Amniotic epithelial cell (primary cell): Measurements from ENCODE around the gene FIGLA.
"Not testable (repeated sequence)": the region's sequence is repeated elsewhere in the genome, so short reads cannot be mapped to it uniquely, and the experiment has no call there.

Source experiments
- DNase-seq: peaks from one replicate; pipeline ENCODE4 v3.0.0-alpha.2; 2010; ENCODE audit warnings: low read depth

The FIGLA gene

DNA sequence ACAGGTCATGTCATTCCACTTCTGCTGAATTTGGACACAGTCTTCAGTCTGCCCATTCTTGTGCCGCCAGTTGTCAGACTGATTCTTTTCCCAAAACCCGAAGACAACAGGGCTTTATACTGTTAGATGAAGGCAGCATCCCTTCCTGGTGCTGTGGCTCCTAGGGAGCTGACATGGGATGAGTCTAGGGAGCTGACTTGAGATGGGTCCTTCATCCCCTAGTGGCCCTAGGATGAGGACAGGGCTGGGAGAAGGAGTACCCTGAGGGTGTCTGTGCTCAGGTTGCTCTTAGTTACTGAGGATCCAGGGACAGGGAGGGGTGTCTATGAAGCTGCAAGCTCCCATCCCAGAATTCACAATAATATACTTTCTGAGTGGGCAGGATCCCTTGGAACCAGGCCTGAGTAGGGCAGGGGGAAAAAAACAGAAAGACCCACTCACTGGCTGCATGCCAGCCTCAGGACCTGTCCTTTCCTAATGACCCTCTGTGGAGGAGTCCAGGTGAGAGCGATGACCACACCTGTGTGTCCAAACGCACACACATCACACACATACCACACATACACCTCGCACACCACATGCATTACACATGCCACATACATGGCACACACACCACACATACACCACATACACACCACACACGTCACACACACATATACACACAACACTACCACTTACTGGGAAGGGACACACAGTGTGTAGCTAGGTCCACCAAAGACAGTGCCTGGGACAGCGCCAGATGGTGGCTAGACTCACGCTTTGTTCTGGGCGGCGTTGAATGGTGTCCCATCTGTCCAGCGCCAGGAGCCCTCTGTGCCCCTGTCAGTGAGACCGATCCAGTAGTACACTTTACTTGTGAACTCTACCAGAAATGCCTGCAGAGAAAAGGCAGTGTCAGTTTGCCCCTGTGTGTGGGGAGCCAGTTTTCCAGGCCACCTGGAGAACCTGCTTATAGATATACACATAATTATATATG lies 18.8 kb upstream of the FIGLA start:
- no peak for DNase-seq

DNA sequence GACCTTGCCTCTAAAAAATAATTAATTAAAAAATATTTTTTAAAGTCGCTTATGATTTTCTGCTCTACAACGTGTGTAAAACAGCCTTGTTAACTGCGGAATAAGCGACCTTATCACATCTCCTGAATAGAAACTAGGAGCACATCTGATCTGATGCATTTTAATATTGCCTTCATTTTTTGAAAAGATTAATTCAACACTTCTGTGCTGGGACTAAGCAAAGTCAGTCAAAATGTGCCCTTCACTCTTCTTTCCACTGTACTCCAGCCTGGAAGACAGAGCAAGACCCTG lies 17.3 kb upstream of the FIGLA start:
- DNase-seq: no peak

DNA sequence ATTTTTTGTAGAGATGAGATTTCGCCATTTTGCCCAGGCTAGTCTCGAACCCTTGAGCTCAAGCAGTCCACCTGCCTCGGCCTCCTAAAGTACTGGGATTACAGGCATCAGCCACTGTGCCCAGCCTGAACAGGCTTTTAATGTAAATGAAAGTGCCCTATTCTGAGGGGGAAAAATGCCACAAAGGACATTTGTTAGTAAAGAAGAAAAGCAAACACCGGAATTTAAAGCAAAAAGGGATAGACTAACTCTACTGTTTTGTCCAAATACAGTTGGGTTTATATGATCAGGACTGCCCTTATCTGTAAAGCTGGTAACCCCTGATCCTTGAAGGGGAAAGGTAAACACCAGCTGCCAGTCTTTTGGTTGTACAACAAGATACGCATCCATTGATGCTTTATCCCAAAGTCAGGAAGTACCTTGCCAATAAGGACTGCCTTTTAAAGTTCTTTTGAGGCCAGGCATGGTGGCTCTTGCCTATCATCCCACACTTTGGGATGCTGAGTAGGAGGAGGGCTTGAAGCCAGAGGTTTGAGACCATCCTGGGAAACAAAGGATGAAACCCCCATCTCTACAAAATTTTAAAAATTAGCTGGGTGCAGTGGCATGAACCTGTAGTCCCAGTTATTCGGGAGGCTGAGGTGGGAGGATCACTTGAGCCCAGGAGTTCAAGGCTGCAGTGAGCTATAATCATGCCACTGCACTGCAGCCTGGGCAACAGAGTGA lies 16.8 kb upstream of the FIGLA start:
- no peak for DNase-seq

- no peak for DNase-seq
Observed at GRCh38 chr2:70806620-70807019, 16.2 kb upstream of the FIGLA start.

DNA sequence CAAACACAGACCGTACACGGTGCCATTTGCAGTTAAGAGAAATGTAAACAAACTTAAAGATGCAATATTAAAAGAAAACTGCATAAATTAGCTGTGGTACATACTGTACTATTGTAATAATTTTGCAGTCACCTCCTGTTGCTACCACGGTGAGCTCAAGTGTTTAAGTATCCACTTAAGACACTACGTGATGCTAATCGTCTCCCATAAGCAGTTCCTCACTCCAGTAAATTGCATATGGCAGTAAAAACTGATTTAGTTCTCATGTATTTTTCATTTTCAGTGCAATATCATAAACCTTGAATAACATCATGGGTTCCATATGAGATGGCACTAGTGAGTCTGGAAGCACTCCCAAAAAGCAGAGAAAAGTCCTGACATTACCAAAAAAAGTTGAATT lies 15.6 kb upstream of the FIGLA start:
- no peak for DNase-seq

- DNase-seq: no peak
Observed at GRCh38 chr2:70801607-70802263, 11.3 kb upstream of the FIGLA start.

DNA sequence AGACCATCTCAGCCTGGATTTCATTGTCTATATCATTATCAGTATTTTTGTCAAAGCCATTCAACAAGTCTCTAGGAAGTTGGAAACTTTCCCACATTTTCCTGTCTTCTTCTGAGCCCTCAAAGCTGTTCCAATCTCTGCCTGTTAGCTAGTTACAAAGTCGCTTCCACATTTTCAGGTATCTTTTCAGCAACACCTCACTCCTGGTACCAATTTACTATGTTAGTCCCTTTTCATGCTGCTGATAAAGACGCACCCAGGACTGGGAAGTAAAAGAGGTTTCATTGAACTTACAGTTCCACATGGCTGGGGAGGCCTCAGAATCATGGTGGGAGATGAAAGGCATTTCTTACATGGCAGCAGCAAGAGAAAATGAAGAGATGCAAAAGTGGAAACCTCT lies 9.3 kb upstream of the FIGLA start:
- DNase-seq: no peak

DNA sequence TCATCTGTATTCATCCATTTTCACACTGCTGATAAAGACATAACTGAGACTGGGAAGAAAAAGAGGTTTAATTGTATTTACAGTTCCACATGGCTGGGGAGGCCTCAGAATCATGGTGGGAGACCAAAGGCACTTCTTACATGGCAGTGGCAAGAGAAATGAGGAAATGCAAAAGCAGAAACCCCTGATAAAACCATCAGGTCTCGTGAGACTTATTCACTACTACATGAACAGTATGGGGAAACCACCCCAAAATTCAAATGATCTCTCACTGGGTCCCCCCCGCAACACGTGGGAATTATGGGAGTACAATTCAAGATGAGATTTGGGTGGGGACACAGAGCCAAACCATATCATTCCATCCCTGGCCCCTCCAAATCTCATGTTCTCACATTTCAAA lies 7.6 kb upstream of the FIGLA start:
- DNase-seq: not testable (repeated sequence)

DNA sequence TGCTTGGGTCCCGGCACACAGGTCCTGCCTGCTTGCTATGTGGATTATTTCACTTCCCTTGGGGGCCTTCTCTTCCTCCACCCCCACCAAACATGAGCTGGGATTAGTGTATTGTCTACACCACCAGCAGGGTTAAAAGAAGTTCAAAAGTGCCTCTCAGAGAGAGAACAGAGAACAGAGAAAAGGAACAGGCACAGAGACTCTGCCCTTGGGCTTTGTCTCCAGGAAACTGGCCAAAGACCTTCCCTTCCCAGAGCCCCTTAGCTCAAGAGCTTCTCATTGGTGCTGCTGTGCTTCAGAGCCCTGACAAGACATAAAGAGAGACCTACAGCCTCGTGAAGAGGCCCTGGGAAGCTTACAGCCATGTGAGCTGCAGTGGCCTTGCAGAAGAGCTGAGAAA lies 7.1 kb upstream of the FIGLA start:
- DNase-seq: no peak

DNA sequence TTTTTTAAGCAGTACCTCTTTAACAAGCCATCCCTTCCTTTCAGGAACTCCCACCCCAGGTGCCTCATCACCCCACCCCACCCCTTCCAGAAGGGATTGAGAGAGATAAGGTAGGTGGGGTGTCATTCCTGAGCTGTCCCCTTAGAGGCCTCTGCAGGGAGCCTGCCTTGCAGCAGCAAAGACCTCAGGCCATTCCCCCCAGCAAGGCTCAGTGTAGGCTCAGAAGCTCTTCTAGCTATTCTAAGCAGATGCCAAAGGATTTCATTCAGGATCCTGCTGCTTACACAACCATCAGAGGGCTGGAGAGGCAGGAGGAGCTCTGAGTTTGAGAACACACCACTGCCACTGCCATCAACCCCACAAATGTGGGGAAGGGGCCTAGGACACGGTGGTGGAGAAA lies 5.8 kb upstream of the FIGLA start:
- DNase-seq: no peak

GRCh38 chr2:70795164-70795995 lies 4.9 kb upstream of the FIGLA start:
- no peak for DNase-seq

DNA sequence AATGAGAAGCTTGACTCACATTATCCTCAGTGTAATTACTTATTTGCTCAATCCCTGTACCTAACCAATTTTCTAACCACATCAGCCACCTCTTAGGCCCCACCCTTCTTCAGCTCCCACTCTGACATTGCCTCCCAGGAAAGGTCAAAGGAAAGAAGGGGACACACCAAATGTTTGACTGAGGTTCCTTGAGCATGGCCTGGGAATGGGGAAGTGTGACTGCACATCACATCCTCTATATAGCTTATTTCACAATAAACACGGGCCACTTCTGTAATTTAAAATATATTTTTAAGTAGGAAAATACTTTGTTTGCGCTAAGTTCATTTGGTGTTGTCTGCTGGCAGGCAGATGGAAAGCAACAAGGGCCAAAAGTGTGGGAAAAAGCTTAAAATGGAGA lies 3.0 kb upstream of the FIGLA start:
- DNase-seq: no peak

DNA sequence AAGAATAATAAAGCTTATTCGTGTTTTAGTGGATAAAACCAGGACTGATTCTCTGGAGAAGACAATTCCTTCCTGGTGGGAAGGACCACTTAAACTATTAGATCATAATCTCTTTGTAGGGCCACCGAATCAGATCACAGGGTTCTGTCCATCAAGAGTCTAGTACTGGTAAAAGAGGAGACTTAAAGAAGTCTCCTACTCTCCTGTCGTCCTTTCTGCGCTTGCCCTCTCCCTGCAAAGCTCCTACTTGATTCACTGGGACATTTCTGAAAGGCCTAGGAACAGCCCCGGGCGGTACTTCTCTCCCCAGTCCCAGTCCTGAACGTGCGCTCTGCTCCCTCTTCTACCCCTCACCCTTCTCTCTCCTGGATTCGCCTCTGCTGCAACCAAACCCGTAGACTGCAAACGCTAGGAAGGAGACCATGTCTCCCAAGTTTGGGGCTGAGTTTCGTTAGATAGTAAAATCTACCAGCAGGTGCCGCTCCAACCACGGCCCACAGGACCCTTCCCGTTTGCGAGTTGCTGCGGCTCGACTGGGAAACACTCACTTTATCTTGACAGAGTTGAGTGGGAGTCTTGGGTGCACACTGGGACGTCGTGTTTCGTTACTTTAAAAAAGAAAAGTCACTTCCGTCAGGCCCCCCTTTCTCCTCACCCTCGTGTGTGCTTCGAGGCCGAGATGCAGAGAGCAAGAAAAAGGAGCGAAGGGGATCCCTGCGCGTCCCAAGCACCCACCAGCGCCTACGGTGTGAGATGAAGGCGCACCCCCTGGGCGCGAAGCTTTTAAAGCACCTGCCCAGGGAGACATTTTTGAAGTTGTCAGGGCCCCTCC lies 923 bp downstream of the FIGLA start:
- peak; percentile 12 for DNase-seq

- DNase-seq: peak; percentile 2
Observed at GRCh38 chr2:70785137-70785911, 5.1 kb downstream of the FIGLA start.

- no peak for DNase-seq
Observed at GRCh38 chr2:70784320-70784719, 6.1 kb downstream of the FIGLA start.

DNA sequence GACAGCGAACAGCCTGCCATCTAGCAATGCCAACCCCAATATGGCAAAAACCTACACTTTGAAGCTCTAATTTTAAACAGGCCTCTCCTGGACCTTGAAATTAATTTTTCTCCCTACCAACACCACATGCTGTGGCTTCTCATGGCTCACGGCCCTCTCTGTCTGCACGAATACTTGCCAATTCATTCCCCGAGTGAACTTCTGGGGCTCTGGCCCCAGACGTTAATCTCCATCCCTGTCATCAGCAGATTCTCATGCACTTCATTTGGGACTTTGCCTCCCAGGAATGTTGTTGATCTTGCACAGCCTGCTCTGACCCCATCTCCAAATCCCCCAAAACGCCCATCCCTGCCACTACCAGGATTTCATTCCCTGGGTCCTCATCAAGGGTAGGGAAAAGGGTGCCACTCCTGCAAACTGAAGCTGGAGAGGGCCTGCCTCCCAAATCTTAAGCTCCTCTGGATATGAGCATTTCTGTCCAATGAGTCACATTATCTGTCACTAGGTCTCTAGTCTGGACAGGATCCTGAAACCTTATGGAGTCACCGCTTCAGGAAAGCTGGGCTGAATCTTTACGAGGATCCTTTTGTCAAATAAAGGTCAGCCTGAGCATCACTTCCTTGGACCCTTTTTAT lies 10.4 kb downstream of the FIGLA start:
- DNase-seq: no peak

GRCh38 chr2:70779491-70779890 lies 11.0 kb downstream of the FIGLA start:
- no peak for DNase-seq

DNA sequence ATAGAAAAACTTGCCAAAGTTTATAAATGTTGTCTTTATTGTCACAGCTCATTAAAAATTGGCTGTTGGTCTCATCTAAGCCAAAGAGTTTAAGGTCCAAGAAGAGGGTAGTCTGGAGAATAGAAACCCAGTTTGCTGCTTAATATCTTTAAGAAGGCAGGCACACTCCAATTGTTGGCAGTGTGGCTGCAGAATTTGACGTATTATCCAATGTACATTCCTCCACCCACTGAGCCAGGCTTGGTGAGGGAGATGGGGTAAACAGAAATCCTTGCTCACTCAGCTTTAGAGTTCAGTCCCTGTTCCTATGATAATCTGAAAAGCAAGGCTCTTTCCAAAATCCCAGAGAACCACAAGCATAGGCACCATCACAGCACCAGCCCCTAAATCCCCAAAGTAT lies 11.8 kb downstream of the FIGLA start:
- no peak for DNase-seq

DNA sequence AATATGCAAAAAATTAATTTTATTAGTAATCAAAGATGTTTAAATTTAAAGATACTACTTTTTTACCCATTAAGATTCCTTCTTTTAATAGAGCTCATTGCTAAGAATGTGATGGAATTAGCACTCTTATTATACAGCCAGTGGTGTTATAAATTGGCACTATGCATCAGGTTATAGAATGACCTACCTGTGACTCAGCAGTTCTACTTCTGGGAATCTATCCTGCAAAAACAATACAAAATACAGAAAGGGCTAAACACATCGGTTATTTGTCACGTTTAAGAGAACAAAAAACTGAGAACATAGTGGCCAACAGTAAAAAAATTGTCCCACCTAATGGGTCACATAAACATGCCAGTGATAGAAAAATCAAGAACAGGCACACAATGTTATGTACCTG lies 13.0 kb downstream of the FIGLA start:
- DNase-seq: no peak

DNA sequence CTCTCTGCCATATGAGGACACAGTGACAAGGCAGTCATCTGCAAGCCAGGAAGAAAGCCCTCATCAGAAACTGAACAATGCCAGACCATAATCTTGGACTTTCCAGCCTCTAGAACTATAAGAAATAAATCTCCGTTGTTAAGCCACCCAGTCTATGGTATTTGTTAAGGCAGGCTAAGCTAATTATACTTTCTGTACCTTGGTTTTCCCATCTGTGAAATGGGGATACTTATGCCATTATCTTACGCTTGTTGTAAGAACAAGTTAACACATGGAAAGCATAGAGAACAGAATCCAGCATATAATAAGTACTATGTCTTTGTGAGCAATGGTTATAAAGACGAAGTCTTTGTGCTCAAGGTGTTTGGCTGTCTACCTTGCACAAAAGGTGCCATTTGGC lies 14.2 kb downstream of the FIGLA start:
- no peak for DNase-seq
